GM20000 (cell line): Measurements from ENCODE around the gene KDM2A.

Experiments
- DNase-seq: peaks from one replicate; pipeline ENCODE4 v3.0.0; 2012; ENCODE audit warnings: low spot score
- CTCF ChIP-seq: IDR thresholded peaks from 2 replicates; pipeline ENCODE4 v1.5.1; 2012; ENCODE audit warnings: mild to moderate bottlenecking, control low read depth; ENCODE audit errors: extremely low read depth, missing control alignments

KDM2A gene

GRCh38 chr11:67276781-67277230 is 157.7 kb downstream of the KDM2A start:
- TF ChIP-seq CTCF = peak; percentile 44
- no peak for DNase-seq

GRCh38 chr11:67277231-67277961 is 158.3 kb downstream of the KDM2A start:
- DNase-seq = peak; percentile 94

GRCh38 chr11:67278135-67278938 is 159.3 kb downstream of the KDM2A start:
- DNase-seq = no peak
- no peak for TF ChIP-seq CTCF

More at GRCh38 chr11:67277231-67277961, 158.3 kb downstream of the KDM2A start:
- no peak for TF ChIP-seq CTCF

- no peak for DNase-seq
- TF ChIP-seq CTCF = no peak
Observed at GRCh38 chr11:67278939-67279588, 160.0 kb downstream of the KDM2A start.

GRCh38 chr11:67279589-67280340 is 160.7 kb downstream of the KDM2A start:
- TF ChIP-seq CTCF = no peak
- DNase-seq = no peak

- no peak for TF ChIP-seq CTCF
- DNase-seq = no peak
Observed at GRCh38 chr11:67280341-67280787, 161.3 kb downstream of the KDM2A start.
